ENCODE results near the gene FLNB.

DNA sequence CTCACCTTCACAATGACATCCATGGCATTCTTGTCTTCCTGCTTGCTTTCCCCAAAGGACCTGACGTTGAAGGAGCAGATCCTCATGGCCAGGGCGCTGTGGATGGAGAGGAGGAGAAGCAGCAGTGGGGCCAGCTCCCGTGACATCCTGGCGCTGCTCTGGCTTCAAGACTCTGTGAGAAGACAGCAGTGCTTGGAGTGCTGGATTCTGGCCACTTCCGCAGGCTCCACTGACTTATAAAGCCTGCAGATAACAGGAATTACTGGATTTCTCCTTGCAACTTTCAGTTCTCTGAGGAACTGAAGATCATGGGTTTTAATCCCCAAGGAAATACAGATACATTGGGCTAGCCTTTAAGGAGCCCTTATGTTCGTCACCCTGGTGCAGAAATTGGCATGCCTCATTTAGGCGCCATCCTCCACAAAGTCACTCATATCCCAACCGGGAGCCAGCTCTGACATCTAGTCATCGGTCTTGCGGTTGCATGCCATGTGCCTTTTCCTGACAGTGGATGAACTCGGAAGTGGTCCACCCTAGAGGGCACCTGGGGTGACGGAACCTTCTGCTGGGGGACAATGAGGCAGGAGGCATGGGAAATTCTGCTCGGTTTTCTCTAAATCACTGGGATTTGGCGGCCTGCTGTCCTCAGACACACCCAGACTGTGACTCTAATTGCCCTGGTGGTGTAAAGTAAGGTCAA is 202.7 kb downstream of the FLNB start, which contains the start of gene DNASE1L3:
- TF ChIP-seq, protein P1, sequence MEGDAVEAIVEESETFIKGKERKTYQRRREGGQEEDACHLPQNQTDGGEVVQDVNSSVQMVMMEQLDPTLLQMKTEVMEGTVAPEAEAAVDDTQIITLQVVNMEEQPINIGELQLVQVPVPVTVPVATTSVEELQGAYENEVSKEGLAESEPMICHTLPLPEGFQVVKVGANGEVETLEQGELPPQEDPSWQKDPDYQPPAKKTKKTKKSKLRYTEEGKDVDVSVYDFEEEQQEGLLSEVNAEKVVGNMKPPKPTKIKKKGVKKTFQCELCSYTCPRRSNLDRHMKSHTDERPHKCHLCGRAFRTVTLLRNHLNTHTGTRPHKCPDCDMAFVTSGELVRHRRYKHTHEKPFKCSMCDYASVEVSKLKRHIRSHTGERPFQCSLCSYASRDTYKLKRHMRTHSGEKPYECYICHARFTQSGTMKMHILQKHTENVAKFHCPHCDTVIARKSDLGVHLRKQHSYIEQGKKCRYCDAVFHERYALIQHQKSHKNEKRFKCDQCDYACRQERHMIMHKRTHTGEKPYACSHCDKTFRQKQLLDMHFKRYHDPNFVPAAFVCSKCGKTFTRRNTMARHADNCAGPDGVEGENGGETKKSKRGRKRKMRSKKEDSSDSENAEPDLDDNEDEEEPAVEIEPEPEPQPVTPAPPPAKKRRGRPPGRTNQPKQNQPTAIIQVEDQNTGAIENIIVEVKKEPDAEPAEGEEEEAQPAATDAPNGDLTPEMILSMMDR (IDR thresholded peaks at IDR 0.05) = no peak
- no peak for TF ChIP-seq POLR2A (IDR thresholded peaks at IDR 0.05)

Measured in thyroid gland (tissue), 4 donors.